ENCODE data around the gene CPNE7.

- TF ChIP-seq SUZ12 (IDR thresholded peaks at IDR 0.05; ENCODE audit: extremely low read depth, insufficient read depth, insufficient read length) (no peak), YY1 (IDR thresholded peaks at IDR 0.05; ENCODE audit: insufficient read depth, insufficient read length) (no peak), ZNF274 (IDR thresholded peaks at IDR 0.05; ENCODE audit: low read depth, low read length) (no peak)
These were observed 24.3 kb downstream of the CPNE7 start for GRCh38 chr16:89599902-89600301.
